NCI-H2196 (cell line): Measurements from ENCODE around the gene SLC6A8.
"Not testable (repeated sequence)": the region's sequence is repeated elsewhere in the genome, so short reads cannot be mapped to it uniquely, and the experiment has no call there.

Experiments used
- DNase-seq: peaks from one replicate; lab custom pipeline; 2025; ENCODE audit not compliant: unreplicated experiment; lab: John Stamatoyannopoulos, UW

The SLC6A8 gene

DNA sequence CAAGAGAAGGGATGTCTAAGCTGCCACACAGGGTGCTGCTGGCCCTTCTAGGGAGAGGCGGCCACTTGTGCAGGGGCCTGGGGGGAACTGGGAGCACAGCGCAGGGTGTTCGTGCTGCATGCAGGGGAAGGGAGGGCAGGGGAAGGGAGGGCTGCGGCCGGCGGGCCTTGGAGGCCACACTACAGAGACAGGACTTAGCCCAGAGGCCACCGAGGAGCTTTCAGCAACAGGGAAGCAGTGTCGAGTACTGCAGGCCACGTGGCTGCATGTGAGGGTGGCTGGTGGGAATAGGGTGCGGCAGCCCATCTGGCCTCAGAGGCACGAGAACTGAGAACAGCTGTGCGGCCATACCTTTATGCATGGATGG, 57.3 kb downstream of the SLC6A8 start:
- DNase-seq = not testable (repeated sequence)
